WTC11 (cell line): ENCODE results near the gene MTUS2. TPM values are rescaled to one million over a fixed set of nuclear protein-coding genes. Genes with fewer than 3 reads are reported as not detected.

ENCODE experiments used
- ATAC-seq: fragments of 200-7000 bp; cut with Tn5 transposase; 2 replicates; pipeline ENCODE4 v1.10.0; 2021; ENCODE audit warnings: mild to moderate bottlenecking, moderate library complexity
- CTCF ChIA-PET: fragments of 300-600 bp; sonication (Branson Sonifier 250); formaldehyde crosslinking; loops from one replicate; lab custom pipeline; 2021; ENCODE audit warnings: antibody characterized with exemption; lab: Charles Lee
- POLR2A ChIA-PET: fragments of 350-600 bp; sonication (Branson Sonifier 250); formaldehyde crosslinking; loops from one replicate; lab custom pipeline; 2021; ENCODE audit warnings: antibody characterized with exemption; lab: Charles Lee
- DNase-seq: peaks from one replicate; pipeline ENCODE4 v3.0.0; 2021; ENCODE audit warnings: low spot score
- H3K27ac Mint-ChIP-seq: 2 replicates; pipeline ENCODE4 v1.8.0; 2021; ENCODE audit warnings: mixed read lengths
- H3K27me3 Mint-ChIP-seq: 2 replicates; pipeline ENCODE4 v1.8.0; 2021; ENCODE audit warnings: low read depth, mild to moderate bottlenecking, moderate library complexity, mixed read lengths
- H3K36me3 Mint-ChIP-seq: 2 replicates; pipeline ENCODE4 v1.8.0; 2021; ENCODE audit warnings: mixed read lengths
- H3K4me1 Mint-ChIP-seq: 2 replicates; pipeline ENCODE4 v1.8.0; 2022; ENCODE audit warnings: mixed read lengths
- H3K4me3 Mint-ChIP-seq: 2 replicates; pipeline ENCODE4 v1.8.0; 2021; ENCODE audit warnings: mild to moderate bottlenecking, moderate library complexity, mixed read lengths
- H3K9me3 Mint-ChIP-seq: 2 replicates; pipeline ENCODE4 v1.8.0; 2021; ENCODE audit warnings: mixed read lengths
- CBFB ChIP-seq: sonication (generic); formaldehyde crosslinking; IDR thresholded peaks from 2 replicates; pipeline ENCODE4 v1.8.1; 2022; ENCODE audit warnings: mild to moderate bottlenecking, low read depth, missing genetic modification reagents
- CREM ChIP-seq: sonication (generic); formaldehyde crosslinking; IDR thresholded peaks from 2 replicates; pipeline ENCODE4 v1.8.1; 2022; ENCODE audit warnings: mild to moderate bottlenecking, missing genetic modification reagents, moderate library complexity
- ELF4 ChIP-seq: sonication (generic); formaldehyde crosslinking; IDR thresholded peaks from 2 replicates; pipeline ENCODE4 v1.8.1; 2022; ENCODE audit warnings: low read depth, mild to moderate bottlenecking, moderate library complexity, missing genetic modification reagents
- FOXJ3 ChIP-seq: sonication (generic); formaldehyde crosslinking; IDR thresholded peaks from 2 replicates; pipeline ENCODE4 v1.9.0; 2021; ENCODE audit warnings: missing genetic modification reagents, mild to moderate bottlenecking, borderline replicate concordance
- IRF2 ChIP-seq: sonication (generic); formaldehyde crosslinking; IDR thresholded peaks from 2 replicates; pipeline ENCODE4 v1.8.0; 2022; ENCODE audit warnings: low read depth, missing genetic modification reagents, borderline replicate concordance
- JAZF1 ChIP-seq: fragments of 250-450 bp; sonication (Bioruptor Pico); IDR thresholded peaks from 2 replicates; pipeline ENCODE4 v1.9.0; 2021; ENCODE audit warnings: moderate library complexity, mild to moderate bottlenecking, inconsistent platforms
- JUN ChIP-seq: sonication (generic); formaldehyde crosslinking; IDR thresholded peaks from 2 replicates; pipeline ENCODE4 v1.8.0; 2023; ENCODE audit warnings: mild to moderate bottlenecking, missing genetic modification reagents
- MXD4 ChIP-seq: fragments of 250-450 bp; sonication (Bioruptor Pico); IDR thresholded peaks from 2 replicates; pipeline ENCODE4 v1.8.0; 2021; ENCODE audit warnings: mild to moderate bottlenecking, moderate library complexity, borderline replicate concordance
- NFATC4 ChIP-seq: fragments of 250-450 bp; sonication (Bioruptor Pico); IDR thresholded peaks from 2 replicates; pipeline ENCODE4 v1.9.0; 2021; ENCODE audit warnings: mild to moderate bottlenecking
- NR2C2 ChIP-seq: sonication (generic); formaldehyde crosslinking; IDR thresholded peaks from 2 replicates; pipeline ENCODE4 v1.8.0; 2022; ENCODE audit warnings: mild to moderate bottlenecking, missing genetic modification reagents
- NR3C1 ChIP-seq: sonication (generic); formaldehyde crosslinking; conservative IDR thresholded peaks from 2 replicates; pipeline ENCODE4 v1.8.1; 2023; ENCODE audit warnings: low read depth, mild to moderate bottlenecking, missing genetic modification reagents
- PRRX2 ChIP-seq: fragments of 250-450 bp; sonication (Bioruptor Pico); IDR thresholded peaks from 2 replicates; pipeline ENCODE4 v1.8.0; 2021; ENCODE audit warnings: mild to moderate bottlenecking
- RORB ChIP-seq: fragments of 250-450 bp; sonication (Bioruptor Pico); IDR thresholded peaks from 2 replicates; pipeline ENCODE4 v1.9.0; 2021; ENCODE audit warnings: mild to moderate bottlenecking
- SMAD4 ChIP-seq: sonication (generic); formaldehyde crosslinking; IDR thresholded peaks from 2 replicates; pipeline ENCODE4 v1.8.0; 2022; ENCODE audit warnings: mild to moderate bottlenecking, missing genetic modification reagents
- TEAD1 ChIP-seq: sonication (generic); formaldehyde crosslinking; IDR thresholded peaks from 2 replicates; pipeline ENCODE4 v1.8.0; 2022; ENCODE audit warnings: mild to moderate bottlenecking, missing genetic modification reagents
- TEAD4 ChIP-seq: sonication (generic); formaldehyde crosslinking; IDR thresholded peaks from 2 replicates; pipeline ENCODE4 v1.8.0; 2022; ENCODE audit warnings: mild to moderate bottlenecking, missing genetic modification reagents
- TP53 ChIP-seq: sonication (generic); formaldehyde crosslinking; IDR thresholded peaks from 2 replicates; pipeline ENCODE4 v1.8.1; 2023; ENCODE audit warnings: mild to moderate bottlenecking, missing genetic modification reagents
- ZNF121 ChIP-seq: sonication (generic); formaldehyde crosslinking; IDR thresholded peaks from 2 replicates; pipeline ENCODE4 v1.8.0; 2023; ENCODE audit warnings: missing genetic modification reagents
- ZNF263 ChIP-seq: sonication (generic); formaldehyde crosslinking; IDR thresholded peaks from 2 replicates; pipeline ENCODE4 v1.8.1; 2022; ENCODE audit warnings: low read depth, mild to moderate bottlenecking, moderate library complexity, missing genetic modification reagents
- total RNA-seq: library from RNA; stranded (reverse); gene quantifications from 3 replicates; pipeline ENCODE4 v1.2.3, GENCODE V29; 2021
- TF ChIP-seq, protein P1 (sequence below): fragments of 200-600 bp; IDR thresholded peaks from 2 replicates; pipeline ENCODE4 v1.8.0; 2022; ENCODE audit warnings: antibody characterized with exemption
- TF ChIP-seq, protein P2 (sequence below): fragments of 250-450 bp; sonication (Bioruptor Pico); IDR thresholded peaks from 2 replicates; pipeline ENCODE4 v2.1.2; 2022; ENCODE audit warnings: mild to moderate bottlenecking, moderate library complexity
- TF ChIP-seq, protein P3 (sequence below): sonication (generic); formaldehyde crosslinking; IDR thresholded peaks from 2 replicates; pipeline ENCODE4 v1.8.1; 2023; ENCODE audit warnings: mild to moderate bottlenecking, moderate library complexity, missing genetic modification reagents
- TF ChIP-seq, protein P4 (sequence below): sonication (generic); formaldehyde crosslinking; IDR thresholded peaks from 2 replicates; pipeline ENCODE4 v1.8.1; 2023; ENCODE audit warnings: mild to moderate bottlenecking, missing genetic modification reagents, moderate library complexity
- TF ChIP-seq, protein P5 (sequence below): sonication (generic); formaldehyde crosslinking; conservative IDR thresholded peaks from 2 replicates; pipeline ENCODE4 v1.8.1; 2023; ENCODE audit warnings: mild to moderate bottlenecking, low read depth, missing genetic modification reagents, moderate library complexity
- TF ChIP-seq, protein P6 (sequence below): fragments of 250-450 bp; sonication (Bioruptor Pico); IDR thresholded peaks from 2 replicates; pipeline ENCODE4 v1.9.0; 2021; ENCODE audit warnings: mild to moderate bottlenecking

Gene MTUS2
- total RNA-seq, 1 experiment from 2014 or later, result 0.22 TPM

DNA sequence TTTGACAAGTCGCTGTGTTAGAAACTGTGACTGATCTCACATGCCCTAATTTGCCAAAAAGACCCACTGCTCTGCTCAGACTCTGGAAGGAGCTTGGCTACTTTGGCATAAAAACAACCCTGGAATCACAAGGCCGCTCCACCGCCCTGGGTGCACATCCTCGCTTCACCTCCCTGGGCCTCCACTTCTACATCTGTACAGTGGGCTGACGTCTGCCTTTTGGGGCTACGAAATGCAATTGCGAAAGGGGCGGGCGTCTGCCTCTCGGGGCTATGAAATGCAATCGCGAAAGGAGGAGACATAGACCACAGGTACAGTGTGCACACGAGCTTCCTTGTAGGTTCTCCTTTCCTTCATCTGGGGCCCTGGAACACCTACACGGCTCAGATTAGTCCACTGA, 701.2 kb downstream of the MTUS2 start (continued):
- TF ChIP-seq, protein P1, sequence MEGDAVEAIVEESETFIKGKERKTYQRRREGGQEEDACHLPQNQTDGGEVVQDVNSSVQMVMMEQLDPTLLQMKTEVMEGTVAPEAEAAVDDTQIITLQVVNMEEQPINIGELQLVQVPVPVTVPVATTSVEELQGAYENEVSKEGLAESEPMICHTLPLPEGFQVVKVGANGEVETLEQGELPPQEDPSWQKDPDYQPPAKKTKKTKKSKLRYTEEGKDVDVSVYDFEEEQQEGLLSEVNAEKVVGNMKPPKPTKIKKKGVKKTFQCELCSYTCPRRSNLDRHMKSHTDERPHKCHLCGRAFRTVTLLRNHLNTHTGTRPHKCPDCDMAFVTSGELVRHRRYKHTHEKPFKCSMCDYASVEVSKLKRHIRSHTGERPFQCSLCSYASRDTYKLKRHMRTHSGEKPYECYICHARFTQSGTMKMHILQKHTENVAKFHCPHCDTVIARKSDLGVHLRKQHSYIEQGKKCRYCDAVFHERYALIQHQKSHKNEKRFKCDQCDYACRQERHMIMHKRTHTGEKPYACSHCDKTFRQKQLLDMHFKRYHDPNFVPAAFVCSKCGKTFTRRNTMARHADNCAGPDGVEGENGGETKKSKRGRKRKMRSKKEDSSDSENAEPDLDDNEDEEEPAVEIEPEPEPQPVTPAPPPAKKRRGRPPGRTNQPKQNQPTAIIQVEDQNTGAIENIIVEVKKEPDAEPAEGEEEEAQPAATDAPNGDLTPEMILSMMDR, result no peak
- TF ChIP-seq SMAD4 (CRISPR knock-in tag) (no peak), JUN (CRISPR knock-in tag) (no peak), TEAD1 (no peak), ZNF263 (no peak), JAZF1 (CRISPR knock-in tag) (no peak), ELF4 (no peak), NR3C1 (CRISPR knock-in tag) (no peak), PRRX2 (CRISPR knock-in tag) (no peak), NFATC4 (no peak), CBFB (CRISPR knock-in tag) (no peak), ZNF121 (CRISPR knock-in tag) (no peak)
- TF ChIP-seq, protein P2, sequence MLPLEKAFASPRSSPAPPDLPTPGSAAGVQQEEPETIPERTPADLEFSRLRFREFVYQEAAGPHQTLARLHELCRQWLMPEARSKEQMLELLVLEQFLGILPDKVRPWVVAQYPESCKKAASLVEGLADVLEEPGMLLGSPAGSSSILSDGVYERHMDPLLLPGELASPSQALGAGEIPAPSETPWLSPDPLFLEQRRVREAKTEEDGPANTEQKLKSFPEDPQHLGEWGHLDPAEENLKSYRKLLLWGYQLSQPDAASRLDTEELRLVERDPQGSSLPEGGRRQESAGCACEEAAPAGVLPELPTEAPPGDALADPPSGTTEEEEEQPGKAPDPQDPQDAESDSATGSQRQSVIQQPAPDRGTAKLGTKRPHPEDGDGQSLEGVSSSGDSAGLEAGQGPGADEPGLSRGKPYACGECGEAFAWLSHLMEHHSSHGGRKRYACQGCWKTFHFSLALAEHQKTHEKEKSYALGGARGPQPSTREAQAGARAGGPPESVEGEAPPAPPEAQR (CRISPR knock-in tag), result no peak
- TF ChIP-seq, protein P3, sequence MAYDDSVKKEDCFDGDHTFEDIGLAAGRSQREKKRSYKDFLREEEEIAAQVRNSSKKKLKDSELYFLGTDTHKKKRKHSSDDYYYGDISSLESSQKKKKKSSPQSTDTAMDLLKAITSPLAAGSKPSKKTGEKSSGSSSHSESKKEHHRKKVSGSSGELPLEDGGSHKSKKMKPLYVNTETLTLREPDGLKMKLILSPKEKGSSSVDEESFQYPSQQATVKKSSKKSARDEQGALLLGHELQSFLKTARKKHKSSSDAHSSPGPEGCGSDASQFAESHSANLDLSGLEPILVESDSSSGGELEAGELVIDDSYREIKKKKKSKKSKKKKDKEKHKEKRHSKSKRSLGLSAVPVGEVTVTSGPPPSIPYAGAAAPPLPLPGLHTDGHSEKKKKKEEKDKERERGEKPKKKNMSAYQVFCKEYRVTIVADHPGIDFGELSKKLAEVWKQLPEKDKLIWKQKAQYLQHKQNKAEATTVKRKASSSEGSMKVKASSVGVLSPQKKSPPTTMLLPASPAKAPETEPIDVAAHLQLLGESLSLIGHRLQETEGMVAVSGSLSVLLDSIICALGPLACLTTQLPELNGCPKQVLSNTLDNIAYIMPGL (CRISPR knock-in tag), result no peak

DNA sequence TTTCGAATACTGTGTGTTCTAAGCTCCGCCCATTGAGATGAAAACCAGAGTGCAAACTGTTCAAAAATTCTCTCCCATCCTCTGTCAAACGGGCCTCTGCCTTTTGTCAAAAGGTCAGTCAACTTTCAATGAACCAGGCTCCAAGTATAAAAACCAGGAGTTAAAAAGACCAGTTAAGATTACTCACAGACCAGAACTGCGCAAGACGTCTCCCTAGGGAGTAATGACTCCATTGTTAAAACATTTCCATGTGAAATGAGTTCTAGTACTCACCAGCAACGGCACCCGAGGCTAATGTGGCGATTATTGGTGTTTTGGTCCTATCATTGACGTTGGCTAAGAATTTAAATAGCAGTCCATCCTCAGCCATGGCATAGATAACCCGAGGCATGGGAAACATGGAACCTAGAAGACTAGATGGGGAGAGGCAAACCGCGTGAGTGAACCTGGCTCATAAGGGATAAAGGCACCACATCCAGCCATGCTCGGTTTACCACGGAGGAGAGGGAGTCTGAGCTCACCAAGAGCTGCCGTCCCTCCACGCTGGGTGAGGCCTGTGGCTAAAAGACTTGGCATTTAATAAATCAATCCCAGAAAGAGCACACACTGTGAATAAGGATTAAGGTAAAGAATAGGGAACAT, 702.0 kb downstream of the MTUS2 start:
- ATAC-seq (no peak), DNase-seq (no peak)
- Mint-ChIP-seq H3K4me1 (peaks cover 5% of the 10 kb centered on the region; the same call in 1 of the 2 replicates), H3K4me3 (no peak overlapping the region), H3K27ac (0 out of 2 replicates have a peak overlapping the region, but pooled peaks have one; percentile 37), H3K36me3 (peaks cover 65% of the 10 kb centered on the region), H3K27me3 (no peaks in the 10 kb centered on the region), H3K9me3 (no peaks in the 10 kb centered on the region)
- POLR2A ChIA-PET, result no interaction called here
- CTCF ChIA-PET, result interaction anchor here (0.9 to 2.0 kb wide), 2 partner anchors 14 to 192 kb away, joined by 4 to 7 read pairs; no protein-coding TSS in a partner anchor
- TF ChIP-seq IRF2 (CRISPR knock-in tag) (no peak), ZNF263 (no peak), TP53 (no peak), MXD4 (CRISPR knock-in tag) (no peak), TEAD4 (CRISPR knock-in tag) (no peak), NR2C2 (CRISPR knock-in tag) (no peak), CREM (CRISPR knock-in tag) (no peak), RORB (no peak), SMAD4 (CRISPR knock-in tag) (no peak), FOXJ3 (no peak)
- TF ChIP-seq, protein P4, sequence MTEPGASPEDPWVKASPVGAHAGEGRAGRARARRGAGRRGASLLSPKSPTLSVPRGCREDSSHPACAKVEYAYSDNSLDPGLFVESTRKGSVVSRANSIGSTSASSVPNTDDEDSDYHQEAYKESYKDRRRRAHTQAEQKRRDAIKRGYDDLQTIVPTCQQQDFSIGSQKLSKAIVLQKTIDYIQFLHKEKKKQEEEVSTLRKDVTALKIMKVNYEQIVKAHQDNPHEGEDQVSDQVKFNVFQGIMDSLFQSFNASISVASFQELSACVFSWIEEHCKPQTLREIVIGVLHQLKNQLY (CRISPR knock-in tag), result no peak
- TF ChIP-seq, protein P2 (CRISPR knock-in tag), result no peak
- TF ChIP-seq, protein P5, sequence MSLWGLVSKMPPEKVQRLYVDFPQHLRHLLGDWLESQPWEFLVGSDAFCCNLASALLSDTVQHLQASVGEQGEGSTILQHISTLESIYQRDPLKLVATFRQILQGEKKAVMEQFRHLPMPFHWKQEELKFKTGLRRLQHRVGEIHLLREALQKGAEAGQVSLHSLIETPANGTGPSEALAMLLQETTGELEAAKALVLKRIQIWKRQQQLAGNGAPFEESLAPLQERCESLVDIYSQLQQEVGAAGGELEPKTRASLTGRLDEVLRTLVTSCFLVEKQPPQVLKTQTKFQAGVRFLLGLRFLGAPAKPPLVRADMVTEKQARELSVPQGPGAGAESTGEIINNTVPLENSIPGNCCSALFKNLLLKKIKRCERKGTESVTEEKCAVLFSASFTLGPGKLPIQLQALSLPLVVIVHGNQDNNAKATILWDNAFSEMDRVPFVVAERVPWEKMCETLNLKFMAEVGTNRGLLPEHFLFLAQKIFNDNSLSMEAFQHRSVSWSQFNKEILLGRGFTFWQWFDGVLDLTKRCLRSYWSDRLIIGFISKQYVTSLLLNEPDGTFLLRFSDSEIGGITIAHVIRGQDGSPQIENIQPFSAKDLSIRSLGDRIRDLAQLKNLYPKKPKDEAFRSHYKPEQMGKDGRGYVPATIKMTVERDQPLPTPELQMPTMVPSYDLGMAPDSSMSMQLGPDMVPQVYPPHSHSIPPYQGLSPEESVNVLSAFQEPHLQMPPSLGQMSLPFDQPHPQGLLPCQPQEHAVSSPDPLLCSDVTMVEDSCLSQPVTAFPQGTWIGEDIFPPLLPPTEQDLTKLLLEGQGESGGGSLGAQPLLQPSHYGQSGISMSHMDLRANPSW (CRISPR knock-in tag), result no peak
- TF ChIP-seq, protein P6, sequence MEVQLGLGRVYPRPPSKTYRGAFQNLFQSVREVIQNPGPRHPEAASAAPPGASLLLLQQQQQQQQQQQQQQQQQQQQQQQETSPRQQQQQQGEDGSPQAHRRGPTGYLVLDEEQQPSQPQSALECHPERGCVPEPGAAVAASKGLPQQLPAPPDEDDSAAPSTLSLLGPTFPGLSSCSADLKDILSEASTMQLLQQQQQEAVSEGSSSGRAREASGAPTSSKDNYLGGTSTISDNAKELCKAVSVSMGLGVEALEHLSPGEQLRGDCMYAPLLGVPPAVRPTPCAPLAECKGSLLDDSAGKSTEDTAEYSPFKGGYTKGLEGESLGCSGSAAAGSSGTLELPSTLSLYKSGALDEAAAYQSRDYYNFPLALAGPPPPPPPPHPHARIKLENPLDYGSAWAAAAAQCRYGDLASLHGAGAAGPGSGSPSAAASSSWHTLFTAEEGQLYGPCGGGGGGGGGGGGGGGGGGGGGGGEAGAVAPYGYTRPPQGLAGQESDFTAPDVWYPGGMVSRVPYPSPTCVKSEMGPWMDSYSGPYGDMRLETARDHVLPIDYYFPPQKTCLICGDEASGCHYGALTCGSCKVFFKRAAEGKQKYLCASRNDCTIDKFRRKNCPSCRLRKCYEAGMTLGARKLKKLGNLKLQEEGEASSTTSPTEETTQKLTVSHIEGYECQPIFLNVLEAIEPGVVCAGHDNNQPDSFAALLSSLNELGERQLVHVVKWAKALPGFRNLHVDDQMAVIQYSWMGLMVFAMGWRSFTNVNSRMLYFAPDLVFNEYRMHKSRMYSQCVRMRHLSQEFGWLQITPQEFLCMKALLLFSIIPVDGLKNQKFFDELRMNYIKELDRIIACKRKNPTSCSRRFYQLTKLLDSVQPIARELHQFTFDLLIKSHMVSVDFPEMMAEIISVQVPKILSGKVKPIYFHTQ, result no peak
